OCI-LY3 (cell line): ENCODE results near the gene FOXB2.

Source experiments
- H2AFZ ChIP-seq: fragments of 200-600, 300-600 bp; shearing (Covaris generic); 2 replicates; pipeline ENCODE4 v1.6.0; 2014; ENCODE audit warnings: antibody characterized with exemption, low read depth, low read length
- H3K27ac ChIP-seq: fragments of 200-600, 300-600 bp; sonication (generic); 2 replicates; pipeline ENCODE4 v1.5.1; 2014; ENCODE audit warnings: mild to moderate bottlenecking, low read length, moderate library complexity, mixed read lengths
- H3K27me3 ChIP-seq: fragments of 200-600, 300-600 bp; sonication (generic); 2 replicates; pipeline ENCODE4 v1.6.1; 2014; ENCODE audit warnings: low read depth, low read length, mixed read lengths
- H3K36me3 ChIP-seq: fragments of 200-600, 300-600 bp; sonication (generic); replicated peaks from 2 replicates; pipeline ENCODE3; 2014; ENCODE audit warnings: low read depth, low read length, mixed read lengths
- H3K4me1 ChIP-seq: fragments of 300-600, 200-600 bp; sonication (generic); 2 replicates; pipeline ENCODE4 v1.6.1; 2014; ENCODE audit warnings: low read length, mixed read lengths
- H3K4me2 ChIP-seq: fragments of 200-600, 300-600 bp; sonication (generic); 2 replicates; pipeline ENCODE4 v1.6.1; 2014; ENCODE audit warnings: low read length, mixed read lengths
- H3K4me3 ChIP-seq: fragments of 300-600, 200-600 bp; sonication (generic); 2 replicates; pipeline ENCODE4 v1.5.1; 2014; ENCODE audit warnings: antibody characterized with exemption, mild to moderate bottlenecking, low read length, moderate library complexity
- H3K79me2 ChIP-seq: fragments of 300-600, 200-600 bp; shearing (Covaris generic); 2 replicates; pipeline ENCODE4 v1.6.1; 2014; ENCODE audit warnings: mild to moderate bottlenecking, low read length, mixed read lengths
- H3K9ac ChIP-seq: fragments of 300-600, 200-600 bp; shearing (Covaris generic); 2 replicates; pipeline ENCODE4 v1.6.0; 2014; ENCODE audit warnings: mild to moderate bottlenecking, low read length, moderate library complexity
- H3K9me3 ChIP-seq: fragments of 200-600, 300-600 bp; shearing (Covaris generic); 2 replicates; pipeline ENCODE4 v1.6.1; 2014; ENCODE audit warnings: low read length, mixed read lengths; ENCODE audit not compliant: insufficient read depth
- H4K20me1 ChIP-seq: fragments of 200-600, 300-600 bp; sonication (generic); 2 replicates; pipeline ENCODE4 v1.6.1; 2016; ENCODE audit warnings: low read length, mixed read lengths; ENCODE audit not compliant: insufficient read depth
- CTCF ChIP-seq: fragments of 200-600, 300-600 bp; sonication (generic); IDR thresholded peaks from 2 replicates; pipeline ENCODE4 v1.5.1; 2014; ENCODE audit warnings: antibody characterized with exemption, low read length, low read depth
- EZH2phosphoT487 ChIP-seq: fragments of 200-600 bp; shearing (Covaris generic); IDR thresholded peaks from 2 replicates; pipeline ENCODE4 v1.6.1; 2018; ENCODE audit warnings: antibody characterized with exemption, mixed run types, low read depth

The FOXB2 gene

GRCh38 chr9:77016121-77016525 is 3.3 kb upstream of the FOXB2 start:
- TF ChIP-seq CTCF (no peak), EZH2phosphoT487 (no peak)

GRCh38 chr9:77016526-77017504 is 2.6 kb upstream of the FOXB2 start:
- H3K9me3 ChIP-seq: no peaks in the 10 kb centered on the region
- H3K4me2 ChIP-seq: no peak overlapping the region
- no peaks in the 10 kb centered on the region for H3K4me1 ChIP-seq
- no peaks in the 10 kb centered on the region for H3K79me2 ChIP-seq
- H3K36me3 ChIP-seq: no peaks in the 10 kb centered on the region
- no peak overlapping the region for H3K9ac ChIP-seq
- no peak overlapping the region for H3K27ac ChIP-seq
- H2AFZ ChIP-seq: no peak overlapping the region
- H4K20me1 ChIP-seq: no peaks in the 10 kb centered on the region
- H3K4me3 ChIP-seq: no peak overlapping the region
- no peaks in the 10 kb centered on the region for H3K27me3 ChIP-seq
- TF ChIP-seq CTCF (no peak), EZH2phosphoT487 (no peak)

More at GRCh38 chr9:77016121-77016525, 3.3 kb upstream of the FOXB2 start:
- Histone ChIP-seq H4K20me1 (no peaks in the 10 kb centered on the region), H3K9ac (no peak overlapping the region), H3K27me3 (no peaks in the 10 kb centered on the region), H3K79me2 (no peaks in the 10 kb centered on the region), H3K9me3 (no peaks in the 10 kb centered on the region), H3K4me3 (no peak overlapping the region), H3K4me1 (no peaks in the 10 kb centered on the region), H2AFZ (no peak overlapping the region), H3K27ac (no peak overlapping the region), H3K4me2 (no peak overlapping the region), H3K36me3 (no peaks in the 10 kb centered on the region)

GRCh38 chr9:77017505-77017894 is 2.0 kb upstream of the FOXB2 start:
- no peaks in the 10 kb centered on the region for H3K4me1 ChIP-seq
- H4K20me1 ChIP-seq: no peaks in the 10 kb centered on the region
- H3K27me3 ChIP-seq: no peaks in the 10 kb centered on the region
- no peaks in the 10 kb centered on the region for H3K79me2 ChIP-seq
- no peak overlapping the region for H3K4me2 ChIP-seq
- no peak overlapping the region for H3K4me3 ChIP-seq
- H3K9me3 ChIP-seq: no peaks in the 10 kb centered on the region
- TF ChIP-seq CTCF (no peak), EZH2phosphoT487 (no peak)
- H2AFZ ChIP-seq: no peak overlapping the region
- no peak overlapping the region for H3K27ac ChIP-seq
- no peaks in the 10 kb centered on the region for H3K36me3 ChIP-seq
- H3K9ac ChIP-seq: no peak overlapping the region

GRCh38 chr9:77018058-77018968 is 1.1 kb upstream of the FOXB2 start:
- H2AFZ ChIP-seq: no peak overlapping the region
- no peaks in the 10 kb centered on the region for H3K27me3 ChIP-seq

More at GRCh38 chr9:77018058-77018968, 1.1 kb upstream of the FOXB2 start:
- H3K9me3 ChIP-seq: no peaks in the 10 kb centered on the region
- no peak overlapping the region for H3K4me3 ChIP-seq
- H3K4me2 ChIP-seq: no peak overlapping the region
- H3K36me3 ChIP-seq: no peaks in the 10 kb centered on the region
- no peak overlapping the region for H3K27ac ChIP-seq
- H3K9ac ChIP-seq: no peak overlapping the region
- no peaks in the 10 kb centered on the region for H4K20me1 ChIP-seq
- H3K79me2 ChIP-seq: no peaks in the 10 kb centered on the region
- TF ChIP-seq CTCF: no peak
- H3K4me1 ChIP-seq: no peaks in the 10 kb centered on the region
